MM.1S (cell line): Measurements from ENCODE around the gene NELL1.

Experiments used
- CTCF ChIP-seq: fragments of 300-600 bp; sonication (generic); IDR thresholded peaks from 2 replicates; pipeline ENCODE4 v1.5.1; 2016; ENCODE audit warnings: antibody characterized with exemption, low read length, mixed read lengths
- EZH2 ChIP-seq: fragments of 300-600 bp; sonication (generic); optimal IDR thresholded peaks from 2 replicates; pipeline ENCODE3; 2017; ENCODE audit warnings: low read depth, mild to moderate bottlenecking, antibody characterized with exemption, low read length, mixed read lengths
- EZH2phosphoT487 ChIP-seq: fragments of 300-600 bp; sonication (generic); IDR thresholded peaks from 2 replicates; pipeline ENCODE4 v1.6.1; 2018; ENCODE audit warnings: antibody characterized with exemption, low read length

- TF ChIP-seq EZH2: no peak
- no peak for TF ChIP-seq CTCF
- TF ChIP-seq EZH2phosphoT487: no peak
Observed at GRCh38 chr11:21306739-21307358, 637.5 kb downstream of the NELL1 start.
